Measurements from ENCODE around the gene PRSS3.
"Not testable (repeated sequence)": the region's sequence is repeated elsewhere in the genome, so short reads cannot be mapped to it uniquely, and the experiment has no call there.

The PRSS3 gene

GRCh38 chr9:33786681-33787080 is 8.7 kb upstream of the PRSS3 start:
- no peak for DNase-seq (ENCODE audit: low read depth)

GRCh38 chr9:33787839-33788238 is 7.5 kb upstream of the PRSS3 start:
- DNase-seq (ENCODE audit: low read depth) = no peak

GRCh38 chr9:33789429-33789828 is 5.9 kb upstream of the PRSS3 start:
- not testable (repeated sequence) for DNase-seq (ENCODE audit: low read depth)

- DNase-seq (ENCODE audit: low read depth) = no peak
Measured at GRCh38 chr9:33791117-33791516, 4.2 kb upstream of the PRSS3 start.

GRCh38 chr9:33793496-33793895 is 1.9 kb upstream of the PRSS3 start:
- DNase-seq (ENCODE audit: low read depth) = not testable (repeated sequence)

- no peak for DNase-seq (ENCODE audit: low read depth)
Measured at GRCh38 chr9:33794560-33794959, 801 bp upstream of the PRSS3 start.

- no peak for DNase-seq (ENCODE audit: low read depth)
Measured at GRCh38 chr9:33795819-33796218, 458 bp downstream of the PRSS3 start.

GRCh38 chr9:33796679-33797078 is 1.3 kb downstream of the PRSS3 start:
- not testable (repeated sequence) for DNase-seq (ENCODE audit: low read depth)

GRCh38 chr9:33797837-33798236 is 2.5 kb downstream of the PRSS3 start:
- no peak for DNase-seq (ENCODE audit: low read depth)

GRCh38 chr9:33798545-33798944 is 3.2 kb downstream of the PRSS3 start:
- no peak for DNase-seq (ENCODE audit: low read depth)

GRCh38 chr9:33799928-33800704 is 4.8 kb downstream of the PRSS3 start:
- no peak for DNase-seq (ENCODE audit: low read depth)

GRCh38 chr9:33800886-33801285 is 5.5 kb downstream of the PRSS3 start:
- DNase-seq (ENCODE audit: low read depth) = no peak

GRCh38 chr9:33801943-33802500 is 6.7 kb downstream of the PRSS3 start:
- DNase-seq (ENCODE audit: low read depth) = not testable (repeated sequence)

GRCh38 chr9:33804196-33804595 is 8.8 kb downstream of the PRSS3 start:
- not testable (repeated sequence) for DNase-seq (ENCODE audit: low read depth)

GRCh38 chr9:33807156-33807555 is 11.8 kb downstream of the PRSS3 start:
- DNase-seq (ENCODE audit: low read depth) = not testable (repeated sequence)

GRCh38 chr9:33808979-33809322 is 13.6 kb downstream of the PRSS3 start:
- DNase-seq (ENCODE audit: low read depth) = not testable (repeated sequence)

GRCh38 chr9:33809506-33809905 is 14.1 kb downstream of the PRSS3 start:
- no peak for DNase-seq (ENCODE audit: low read depth)

GRCh38 chr9:33813712-33814641 is 18.6 kb downstream of the PRSS3 start:
- no peak for DNase-seq (ENCODE audit: low read depth)

- DNase-seq (ENCODE audit: low read depth) = no peak
Measured at GRCh38 chr9:33815781-33816180, 20.4 kb downstream of the PRSS3 start.

- DNase-seq (ENCODE audit: low read depth) = peak; percentile 91
Measured at GRCh38 chr9:33816327-33817252, 21.2 kb downstream of the PRSS3 start, which contains the start of gene UBE2R2. UBE2R2 (plus strand) TSS chr9:33817160; CDS start chr9:33817758, 598 bp downstream.

GRCh38 chr9:33817327-33818166 is 22.2 kb downstream of the PRSS3 start:
- DNase-seq (ENCODE audit: low read depth) = peak; percentile 20
